Stimulated activated CD8-positive, alpha-beta memory T cell treated with anti-CD3 and anti-CD28 coated beads, Interleukin-4, amount 100 ng/mL, for 24 hours (primary cell): ENCODE results near the gene ABHD17A.

Source experiments
- DNase-seq: peaks from one replicate; pipeline ENCODE4 v3.0.0-alpha.2; 2020; ENCODE audit warnings: low read depth

ABHD17A gene

GRCh38 chr19:1885398-1886119, at the start of gene ABHD17A:
Gene ABHD17A, minus strand, starts transcription at chr19:1885496. Its CDS starts 3,930 bp downstream, at chr19:1881566.
- peak; percentile 92 for DNase-seq

GRCh38 chr19:1933942-1934341, 48.6 kb upstream of the ABHD17A start:
- no peak for DNase-seq

GRCh38 chr19:1933244-1933643, 47.9 kb upstream of the ABHD17A start:
- no peak for DNase-seq

- no peak for DNase-seq
Observed at GRCh38 chr19:1932395-1932794, 47.1 kb upstream of the ABHD17A start.

- DNase-seq = no peak
Observed at GRCh38 chr19:1931445-1931844, 46.1 kb upstream of the ABHD17A start.

DNA sequence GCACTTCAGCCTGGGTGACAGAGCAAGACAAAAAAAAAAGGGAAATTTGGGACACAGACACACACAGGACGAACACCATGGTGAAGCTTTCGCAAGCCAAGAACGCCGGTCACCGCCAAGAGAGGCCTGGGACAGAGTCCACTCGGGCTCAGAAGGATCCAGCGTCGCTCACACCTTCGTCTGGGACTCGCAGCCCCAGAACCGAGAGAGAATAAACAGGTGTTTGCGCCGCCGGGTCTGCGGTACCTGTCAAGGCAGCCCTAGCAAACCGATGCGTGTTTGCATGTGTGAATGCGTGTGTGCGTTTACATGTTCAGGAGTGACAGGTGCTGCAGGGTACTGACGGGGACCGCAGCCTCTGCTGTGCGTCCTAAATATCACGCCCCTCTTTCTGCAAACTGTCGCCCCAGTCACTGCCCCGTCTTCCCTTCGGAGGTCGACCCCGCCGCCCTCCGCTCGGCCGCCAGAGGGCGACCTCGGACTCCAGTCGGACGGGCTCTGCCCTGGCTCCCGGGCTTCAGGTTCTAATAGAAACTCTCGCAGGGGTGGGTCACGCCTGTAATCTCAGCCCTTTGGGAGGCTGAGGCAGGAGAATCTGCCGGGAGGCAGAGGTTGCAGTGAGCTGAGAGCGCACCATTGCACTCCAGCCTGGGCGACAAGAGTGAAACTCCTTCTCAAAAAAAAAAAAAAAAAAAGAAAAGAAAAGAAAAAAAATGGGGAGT, 43.9 kb upstream of the ABHD17A start:
- DNase-seq = peak; percentile 83

DNA sequence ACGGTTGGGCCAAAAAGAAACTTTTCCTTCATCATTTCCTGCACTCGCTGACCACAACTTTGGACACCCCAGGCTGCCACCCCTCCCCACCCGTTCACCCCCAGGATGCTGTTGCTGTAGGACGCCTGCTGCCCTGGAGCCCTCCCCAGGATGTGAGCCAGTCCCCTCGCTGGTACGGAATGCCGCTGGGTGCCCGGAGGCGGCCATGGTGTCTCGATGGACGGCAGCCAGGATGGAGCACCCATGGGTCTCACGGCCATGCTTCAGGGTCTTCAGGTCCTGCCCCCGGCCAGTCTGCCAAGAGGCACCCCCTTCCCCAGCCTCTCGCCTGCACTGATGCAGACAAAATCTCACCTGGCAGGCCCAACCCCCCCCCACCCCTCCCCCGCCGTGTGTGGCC, 40.2 kb upstream of the ABHD17A start:
- DNase-seq = no peak

- DNase-seq = no peak
Observed at GRCh38 chr19:1924320-1924961, 39.1 kb upstream of the ABHD17A start.

DNA sequence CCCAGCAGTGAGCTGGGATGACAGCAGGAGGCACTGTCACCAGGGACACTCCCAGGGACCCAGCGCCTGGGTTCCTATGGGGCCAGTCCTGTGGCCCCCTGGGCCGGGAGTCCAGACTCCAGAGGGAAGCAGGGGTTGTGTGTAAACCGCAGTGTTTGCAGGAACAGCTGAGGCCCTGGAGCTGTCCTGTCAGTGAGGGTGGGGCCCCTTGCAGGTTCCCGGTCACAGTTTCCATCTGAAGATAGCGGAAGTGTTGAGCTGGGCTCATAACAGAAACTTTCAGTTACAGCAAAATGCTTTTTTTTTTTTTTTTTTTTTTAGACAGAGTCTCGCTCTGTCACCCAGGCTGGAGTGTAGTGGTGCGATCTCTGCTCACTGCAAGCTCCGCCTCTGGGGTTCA, 38.0 kb upstream of the ABHD17A start:
- no peak for DNase-seq

DNA sequence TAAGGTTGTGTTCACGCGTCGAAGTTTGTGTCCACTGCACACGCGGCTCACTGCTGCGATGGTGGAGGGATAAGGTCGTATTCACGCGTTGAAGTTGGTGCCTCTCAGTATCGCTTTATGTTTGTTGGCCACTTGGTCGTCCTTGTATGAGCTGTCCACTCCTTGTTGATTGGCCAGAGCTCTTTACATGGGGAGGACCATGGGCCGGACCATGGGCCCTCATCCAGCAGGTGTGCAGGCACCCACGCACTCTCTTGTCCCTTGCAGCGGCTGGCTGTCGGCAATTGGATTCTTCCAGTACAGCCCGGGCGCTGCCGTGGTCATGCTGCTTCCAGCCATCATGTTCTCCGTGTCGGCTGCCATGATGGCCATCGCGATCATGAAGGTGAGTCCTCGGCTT, 37.5 kb upstream of the ABHD17A start:
- DNase-seq = no peak

GRCh38 chr19:1921825-1922224, 36.5 kb upstream of the ABHD17A start:
- DNase-seq = no peak

DNA sequence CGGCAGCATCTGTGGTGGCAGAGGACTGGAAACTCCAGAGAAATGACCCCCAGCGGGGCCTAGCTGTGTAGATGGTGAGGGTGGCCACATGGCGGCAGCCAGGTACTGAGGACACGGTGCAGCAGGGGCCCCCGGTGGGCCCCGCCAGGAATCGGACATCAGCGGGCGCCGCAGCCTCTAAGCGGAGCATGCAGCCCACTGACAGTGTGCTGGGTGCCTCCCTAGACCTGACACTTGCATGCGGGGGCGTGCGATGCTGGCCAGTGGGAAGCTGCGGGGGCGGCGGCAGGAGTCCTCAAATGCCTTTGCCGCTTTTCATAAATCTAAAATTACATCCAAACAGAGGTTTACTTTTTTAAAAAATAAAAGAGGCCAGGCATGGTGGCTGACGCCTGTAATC, 36.0 kb upstream of the ABHD17A start:
- no peak for DNase-seq

DNA sequence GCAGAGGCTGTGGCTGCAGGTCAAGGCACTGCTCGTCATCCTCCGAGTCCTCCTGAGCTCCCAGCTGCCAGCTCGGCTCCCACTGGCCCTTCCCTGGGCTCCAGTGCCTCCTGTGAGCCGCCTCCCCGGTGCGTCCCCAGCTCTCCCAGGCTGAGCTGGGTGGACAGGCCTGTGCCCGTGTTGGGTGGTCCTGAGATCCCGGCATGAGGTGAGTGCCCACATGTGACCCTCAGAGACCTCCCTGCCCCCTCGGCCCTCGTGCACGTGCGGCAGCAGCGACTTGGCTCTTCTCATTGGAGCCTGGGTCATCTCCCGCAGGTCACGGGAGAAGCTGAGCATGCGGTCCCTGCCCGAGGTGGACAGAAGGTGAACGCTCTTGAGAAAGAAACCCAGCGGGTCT, 35.3 kb upstream of the ABHD17A start:
- no peak for DNase-seq

DNA sequence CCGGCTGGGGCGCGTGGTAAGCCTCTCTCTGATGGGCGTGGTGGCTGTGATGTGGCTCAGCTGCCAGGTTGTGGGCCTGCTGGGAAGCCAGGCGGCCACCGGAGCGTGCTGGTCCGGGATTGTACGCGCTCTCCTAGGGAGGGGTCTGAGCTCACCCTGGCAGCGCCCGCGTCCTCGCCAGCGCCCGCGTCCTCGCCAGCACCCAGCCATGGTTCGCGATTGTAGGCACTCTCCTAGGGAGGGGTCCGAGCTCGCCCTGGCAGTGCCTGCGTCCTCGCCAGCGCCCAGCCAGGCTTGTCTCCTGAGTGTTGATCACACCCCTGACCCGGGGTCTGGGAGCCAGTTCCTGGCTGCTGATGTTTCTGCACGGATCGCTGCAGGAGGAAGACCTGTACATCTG, 33.7 kb upstream of the ABHD17A start:
- DNase-seq = no peak

DNA sequence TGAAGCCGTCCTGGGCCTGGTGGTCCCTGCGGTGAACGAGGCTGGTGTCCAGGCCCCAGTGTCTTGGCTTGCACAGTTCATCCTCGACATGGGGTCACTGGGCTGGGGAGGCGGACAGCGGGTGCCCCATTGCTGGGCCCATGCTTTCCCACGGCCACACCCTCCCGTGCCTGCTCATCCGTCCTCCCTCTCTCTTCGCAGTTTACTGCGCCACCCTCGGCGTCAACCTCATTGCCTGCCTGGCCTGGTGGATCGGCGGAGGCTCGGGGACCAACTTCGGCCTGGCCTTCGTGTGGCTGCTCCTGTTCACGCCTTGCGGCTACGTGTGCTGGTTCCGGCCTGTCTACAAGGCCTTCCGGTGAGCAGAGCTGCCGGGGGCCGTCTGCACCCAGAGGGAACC, 32.6 kb upstream of the ABHD17A start:
- no peak for DNase-seq

GRCh38 chr19:1917146-1917545, 31.9 kb upstream of the ABHD17A start:
- DNase-seq = no peak

DNA sequence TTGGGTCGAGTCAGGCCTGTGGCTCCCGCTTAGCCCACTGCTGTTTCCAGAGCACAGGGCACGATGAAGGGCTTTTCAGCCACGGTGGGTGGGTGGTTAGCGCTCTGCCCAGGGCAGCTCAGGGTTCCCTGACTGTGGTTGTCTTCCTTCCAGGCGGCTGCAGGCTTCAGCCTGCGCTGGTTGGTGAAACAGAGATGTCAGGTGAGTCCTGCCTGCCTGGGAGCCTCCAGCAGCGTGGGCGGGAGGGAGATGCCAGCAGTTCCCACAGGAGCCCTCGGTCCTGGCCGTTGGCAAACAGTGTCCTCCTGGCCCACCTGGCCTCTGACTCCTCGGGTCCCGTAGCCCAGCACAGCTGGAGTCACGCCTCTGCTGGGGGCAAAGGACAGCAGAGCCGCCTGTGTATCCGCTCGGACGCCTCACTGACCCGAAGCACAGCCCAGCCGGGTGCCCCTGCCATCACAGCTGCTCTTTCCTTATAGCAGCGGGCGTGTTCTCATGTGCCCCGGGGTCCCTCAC, 29.6 kb upstream of the ABHD17A start:
- DNase-seq = no peak

GRCh38 chr19:1913781-1914577, 28.7 kb upstream of the ABHD17A start:
- DNase-seq = no peak

GRCh38 chr19:1912760-1913505, 27.6 kb upstream of the ABHD17A start:
- DNase-seq = no peak

DNA sequence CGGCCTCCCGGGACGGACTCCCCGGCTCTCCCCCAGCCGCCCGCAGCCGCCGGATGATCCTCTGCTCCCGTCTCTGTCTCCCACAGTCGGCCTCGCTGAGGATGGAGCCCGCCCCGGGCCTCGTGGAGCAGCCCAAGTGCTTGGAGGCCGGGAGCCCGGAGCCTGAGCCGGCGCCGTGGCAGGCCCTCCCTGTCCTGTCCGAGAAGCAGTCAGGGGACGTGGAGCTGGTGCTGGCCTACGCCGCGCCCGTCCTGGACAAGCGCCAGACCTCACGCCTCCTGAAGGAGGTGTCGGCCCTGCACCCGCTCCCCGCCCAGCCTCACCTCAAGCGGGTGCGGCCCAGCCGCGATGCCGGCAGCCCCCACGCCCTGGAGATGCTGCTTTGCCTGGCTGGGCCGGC, 26.7 kb upstream of the ABHD17A start:
- no peak for DNase-seq

- no peak for DNase-seq
Observed at GRCh38 chr19:1911098-1911497, 25.8 kb upstream of the ABHD17A start.
